Measurements from ENCODE around the gene RAD52. TPM values are rescaled to one million over a fixed set of nuclear protein-coding genes. Genes with fewer than 3 reads are reported as not detected.

The RAD52 gene
- total and polyA plus RNA-seq, 7 donors = 5.9 to 14.4 (median 7.2) TPM

GRCh38 chr12:897386-897785 lies 52.1 kb downstream of the RAD52 start:
- DNase-seq = no peak
- ATAC-seq = no peak
- Histone ChIP-seq H3K27ac (no peak overlapping the region), H3K9me3 (no peaks in the 10 kb centered on the region), H3K4me1 (peaks cover 14% of the 10 kb centered on the region), H3K36me3 (ENCODE audit: insufficient read depth in 1 of 2, low read depth in 1 of 2) (peaks cover 4 to 96% of the 10 kb centered on the region in 2 donors), H3K4me3 (no peak overlapping the region), H3K27me3 (ENCODE audit: insufficient read depth in 3 of 3, low read length in 2 of 3) (no peaks in the 10 kb centered on the region)
- TF ChIP-seq, protein P1, sequence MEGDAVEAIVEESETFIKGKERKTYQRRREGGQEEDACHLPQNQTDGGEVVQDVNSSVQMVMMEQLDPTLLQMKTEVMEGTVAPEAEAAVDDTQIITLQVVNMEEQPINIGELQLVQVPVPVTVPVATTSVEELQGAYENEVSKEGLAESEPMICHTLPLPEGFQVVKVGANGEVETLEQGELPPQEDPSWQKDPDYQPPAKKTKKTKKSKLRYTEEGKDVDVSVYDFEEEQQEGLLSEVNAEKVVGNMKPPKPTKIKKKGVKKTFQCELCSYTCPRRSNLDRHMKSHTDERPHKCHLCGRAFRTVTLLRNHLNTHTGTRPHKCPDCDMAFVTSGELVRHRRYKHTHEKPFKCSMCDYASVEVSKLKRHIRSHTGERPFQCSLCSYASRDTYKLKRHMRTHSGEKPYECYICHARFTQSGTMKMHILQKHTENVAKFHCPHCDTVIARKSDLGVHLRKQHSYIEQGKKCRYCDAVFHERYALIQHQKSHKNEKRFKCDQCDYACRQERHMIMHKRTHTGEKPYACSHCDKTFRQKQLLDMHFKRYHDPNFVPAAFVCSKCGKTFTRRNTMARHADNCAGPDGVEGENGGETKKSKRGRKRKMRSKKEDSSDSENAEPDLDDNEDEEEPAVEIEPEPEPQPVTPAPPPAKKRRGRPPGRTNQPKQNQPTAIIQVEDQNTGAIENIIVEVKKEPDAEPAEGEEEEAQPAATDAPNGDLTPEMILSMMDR (IDR thresholded peaks at IDR 0.05) = no peak
- WGBS, 3 donors = 40 to 66% (median 43%) methylated on average over 4 of the region's 4 CpGs
- intact Hi-C loops (cut with DNase I) = no loop called here

DNA sequence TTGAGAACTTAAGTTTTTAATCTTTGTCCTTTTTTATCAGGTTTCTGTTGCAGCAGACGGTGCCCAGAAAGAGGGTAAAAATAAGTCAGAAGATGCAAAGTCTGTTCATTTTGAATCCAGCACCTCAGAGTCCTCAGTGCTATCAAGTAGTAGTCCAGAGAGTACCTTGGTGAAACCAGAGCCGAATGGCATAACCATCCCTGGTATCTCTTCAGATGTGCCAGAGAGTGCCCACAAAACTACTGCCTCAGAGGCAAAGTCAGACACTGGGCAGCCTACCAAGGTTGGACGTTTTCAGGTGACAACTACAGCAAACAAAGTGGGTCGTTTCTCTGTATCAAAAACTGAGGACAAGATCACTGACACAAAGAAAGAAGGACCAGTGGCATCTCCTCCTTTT lies 53.5 kb downstream of the RAD52 start:
- no peak overlapping the region for H3K4me3 ChIP-seq
- ATAC-seq = peak; percentile 41 to 64 (median 58)
- no peaks in the 10 kb centered on the region for H3K9me3 ChIP-seq
- peaks cover 14% of the 10 kb centered on the region for H3K4me1 ChIP-seq
- TF ChIP-seq, protein P1 (IDR thresholded peaks at IDR 0.05) = no peak
- H3K27me3 ChIP-seq (ENCODE audit: insufficient read depth in 3 of 3, low read length in 2 of 3) = no peaks in the 10 kb centered on the region
- 42 to 61% (median 46%) methylated on average over 4 of the region's 4 CpGs for WGBS, 3 donors
- H3K36me3 ChIP-seq (ENCODE audit: insufficient read depth in 1 of 2, low read depth in 1 of 2) = peaks cover 4 to 96% of the 10 kb centered on the region in 2 donors
- no peak for DNase-seq
- intact Hi-C loops (cut with DNase I) = no loop called here
- peak overlapping the region; percentile 15 for H3K27ac ChIP-seq

GRCh38 chr12:894226-894625 lies 55.3 kb downstream of the RAD52 start:
- Histone ChIP-seq H3K4me3 (no peak overlapping the region), H3K27me3 (ENCODE audit: insufficient read depth in 3 of 3, low read length in 2 of 3) (no peaks in the 10 kb centered on the region), H3K27ac (no peak overlapping the region), H3K36me3 (ENCODE audit: insufficient read depth in 1 of 2, low read depth in 1 of 2) (peaks cover 0 to 96% of the 10 kb centered on the region in 2 donors), H3K4me1 (peaks cover 14% of the 10 kb centered on the region), H3K9me3 (no peaks in the 10 kb centered on the region)
- intact Hi-C loops (cut with DNase I) = no loop called here
- TF ChIP-seq, protein P1 (IDR thresholded peaks at IDR 0.05) = no peak
- ATAC-seq (no peak), DNase-seq (no peak)

- Histone ChIP-seq H3K4me3 (no peak overlapping the region), H3K9me3 (no peaks in the 10 kb centered on the region), H3K27ac (no peak overlapping the region), H3K27me3 (ENCODE audit: insufficient read depth in 3 of 3, low read length in 2 of 3) (no peaks in the 10 kb centered on the region), H3K36me3 (ENCODE audit: insufficient read depth in 1 of 2, low read depth in 1 of 2) (peaks cover 11 to 100% of the 10 kb centered on the region in 2 donors), H3K4me1 (no peaks in the 10 kb centered on the region)
- TF ChIP-seq, protein P1 (IDR thresholded peaks at IDR 0.05) = no peak
- 90 to 97% (median 94%) methylated on average over 2 of the region's 2 CpGs for whole genome bisulfite sequencing, 3 donors
- intact Hi-C loops (cut with DNase I) = loop anchor here in 1 of 2 donors (10.0 kb wide), 1 partner anchor 49 kb away; no protein-coding TSS in a partner anchor
- ATAC-seq (no peak), DNase-seq (no peak)
Observed at GRCh38 chr12:886206-886605, 63.3 kb downstream of the RAD52 start.

DNA sequence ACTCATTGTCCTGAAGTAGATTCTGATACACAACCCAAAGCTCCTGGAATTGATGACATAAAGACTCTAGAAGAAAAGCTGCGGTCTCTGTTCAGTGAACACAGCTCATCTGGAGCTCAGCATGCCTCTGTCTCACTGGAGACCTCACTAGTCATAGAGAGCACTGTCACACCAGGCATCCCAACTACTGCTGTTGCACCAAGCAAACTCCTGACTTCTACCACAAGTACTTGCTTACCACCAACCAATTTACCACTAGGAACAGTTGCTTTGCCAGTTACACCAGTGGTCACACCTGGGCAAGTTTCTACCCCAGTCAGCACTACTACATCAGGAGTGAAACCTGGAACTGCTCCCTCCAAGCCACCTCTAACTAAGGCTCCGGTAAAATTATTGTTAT lies 63.8 kb downstream of the RAD52 start:
- intact Hi-C loops (cut with DNase I) = loop anchor here in 1 of 2 donors (10.0 kb wide), 1 partner anchor 49 kb away; no protein-coding TSS in a partner anchor
- H3K27me3 ChIP-seq (ENCODE audit: insufficient read depth in 3 of 3, low read length in 2 of 3) = no peaks in the 10 kb centered on the region
- no peak for DNase-seq
- no peaks in the 10 kb centered on the region for H3K9me3 ChIP-seq
- WGBS, 3 donors = 94 to 99% (median 95%) methylated on average over 2 of the region's 2 CpGs
- no peak overlapping the region for H3K27ac ChIP-seq
- H3K36me3 ChIP-seq (ENCODE audit: insufficient read depth in 1 of 2, low read depth in 1 of 2) = peaks cover 14 to 100% of the 10 kb centered on the region in 2 donors
- H3K4me3 ChIP-seq = no peak overlapping the region
- TF ChIP-seq, protein P1 (IDR thresholded peaks at IDR 0.05) = no peak
- H3K4me1 ChIP-seq = no peaks in the 10 kb centered on the region
- ATAC-seq = peak in 1 of 4 donors; percentile 8
